GM18502 (cell line): ENCODE results near the gene SVIL.
"Not testable (repeated sequence)": the region's sequence is repeated elsewhere in the genome, so short reads cannot be mapped to it uniquely, and the experiment has no call there.

Experiments
- ATAC-seq: cut with Tn5 transposase; IDR thresholded peaks from one replicate; pipeline ENCODE4 v1.9.1; 2021; ENCODE audit warnings: mild to moderate bottlenecking; ENCODE audit not compliant: unreplicated experiment, poor library complexity

Gene SVIL

DNA sequence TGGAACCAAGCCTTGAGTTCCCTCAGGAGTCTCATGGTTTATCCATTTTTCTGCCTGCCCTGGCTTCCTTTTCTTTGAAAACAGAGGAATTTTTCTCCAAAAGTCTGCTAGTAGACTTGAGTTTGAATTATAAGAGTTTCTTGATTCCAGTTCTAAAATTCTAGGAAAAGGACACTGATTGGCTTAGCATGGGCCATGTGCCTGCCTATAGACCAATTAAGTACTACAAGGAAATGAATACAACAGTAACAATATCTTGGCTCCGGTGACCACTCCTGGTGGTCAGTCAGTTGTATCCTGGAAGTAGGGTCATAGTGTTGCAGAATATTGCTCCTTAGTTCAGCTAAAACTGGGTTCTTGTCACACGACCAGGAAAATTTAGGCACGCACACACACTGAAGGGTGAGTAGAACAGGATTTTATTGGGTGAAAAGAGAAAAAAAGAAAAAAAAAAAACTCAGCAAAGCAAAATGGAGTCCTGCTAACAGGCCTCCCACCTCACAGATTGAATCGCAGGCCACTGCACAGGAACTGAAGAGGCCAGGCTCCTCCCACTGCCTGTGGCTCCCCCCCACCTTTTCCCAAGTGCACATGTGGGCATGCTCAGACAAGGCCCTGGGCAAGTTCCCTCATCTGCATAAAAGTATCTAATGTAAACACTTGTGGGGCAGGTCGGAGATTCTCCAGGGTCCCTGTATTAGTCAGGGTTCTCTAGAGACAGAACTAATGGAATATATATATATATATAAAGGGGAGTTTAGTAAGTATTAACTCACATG lies 190.8 kb downstream of the SVIL start:
- no peak for ATAC-seq

DNA sequence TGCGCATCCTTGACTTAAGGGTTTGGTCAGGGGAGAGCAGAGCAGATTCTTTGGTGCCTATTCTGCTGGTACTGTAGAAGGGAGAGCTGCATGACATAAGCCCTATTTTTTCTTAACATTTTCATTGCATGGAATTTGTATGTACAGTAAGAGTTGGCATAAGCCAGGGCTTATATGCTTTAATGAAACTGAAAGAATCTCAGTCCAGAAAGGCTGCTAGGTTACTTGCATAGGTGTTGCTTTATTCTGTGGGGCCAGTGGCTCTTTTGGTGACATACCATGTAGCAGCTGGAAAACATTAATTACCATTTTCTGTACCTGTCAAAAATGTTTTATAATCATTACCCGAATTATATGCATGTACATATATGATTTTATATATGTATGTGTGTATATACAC lies 193.8 kb downstream of the SVIL start:
- no peak for ATAC-seq

- ATAC-seq = not testable (repeated sequence)
Observed at GRCh38 chr10:29439005-29439404, 195.8 kb downstream of the SVIL start.

DNA sequence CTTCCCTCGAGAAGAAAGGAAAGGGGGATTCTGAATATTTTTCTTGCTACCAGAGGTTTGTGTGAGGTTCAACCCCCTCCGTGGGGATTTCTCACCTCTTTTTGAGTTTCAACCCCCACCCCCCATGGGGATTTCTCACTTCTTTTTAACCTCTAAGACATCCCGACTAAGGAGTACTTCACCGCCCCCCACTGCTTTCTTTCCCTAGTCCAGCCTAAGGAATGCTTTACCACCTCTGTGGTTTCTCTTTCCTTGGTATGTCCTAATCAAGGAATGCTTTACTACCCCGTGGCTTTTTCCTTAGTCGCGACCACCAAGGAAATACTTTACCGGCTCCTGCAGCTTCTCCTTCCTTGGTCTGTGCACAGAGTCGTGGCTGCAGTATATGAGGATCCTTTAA lies 196.5 kb downstream of the SVIL start:
- ATAC-seq = no peak

DNA sequence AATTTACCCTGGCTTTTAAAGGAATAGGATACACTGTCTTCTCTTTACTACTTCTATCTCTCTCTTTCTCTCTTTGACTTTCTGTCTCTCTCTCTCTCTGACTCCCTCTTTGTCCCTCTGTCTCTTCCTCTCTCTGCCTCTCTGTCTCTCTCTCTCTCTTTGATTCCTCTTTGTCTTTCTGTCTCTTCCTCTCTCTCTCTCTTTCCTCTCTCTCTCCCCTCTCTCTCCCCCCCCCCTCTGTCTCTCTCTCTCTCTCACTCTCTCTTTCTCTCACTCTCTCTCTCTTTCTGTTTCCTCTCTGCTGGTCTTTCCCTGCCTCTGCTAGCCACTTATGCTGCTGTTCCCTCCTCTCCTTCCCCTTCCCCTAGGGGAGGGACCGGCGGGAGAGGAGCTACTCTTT lies 196.9 kb downstream of the SVIL start:
- ATAC-seq = no peak

GRCh38 chr10:29435809-29436501 lies 198.8 kb downstream of the SVIL start:
- ATAC-seq = no peak

DNA sequence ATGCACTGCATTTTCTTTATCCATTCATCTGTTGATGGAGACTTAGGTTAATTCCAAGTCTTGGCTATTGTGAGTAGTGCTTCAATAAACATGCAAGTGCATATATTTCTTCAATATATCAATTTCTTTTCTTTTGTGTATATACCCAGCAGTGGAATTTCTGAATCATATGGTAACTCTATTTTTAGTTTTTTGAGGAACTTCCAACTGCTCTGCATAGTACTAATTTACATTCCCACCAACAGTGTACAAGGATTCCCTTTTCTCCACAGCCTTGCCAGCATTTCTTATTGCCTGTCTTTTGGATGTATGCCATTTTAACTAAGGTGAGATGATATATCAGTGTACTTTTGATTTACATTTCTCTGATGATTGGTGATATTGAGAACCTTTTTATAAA lies 200.7 kb downstream of the SVIL start:
- ATAC-seq = no peak

DNA sequence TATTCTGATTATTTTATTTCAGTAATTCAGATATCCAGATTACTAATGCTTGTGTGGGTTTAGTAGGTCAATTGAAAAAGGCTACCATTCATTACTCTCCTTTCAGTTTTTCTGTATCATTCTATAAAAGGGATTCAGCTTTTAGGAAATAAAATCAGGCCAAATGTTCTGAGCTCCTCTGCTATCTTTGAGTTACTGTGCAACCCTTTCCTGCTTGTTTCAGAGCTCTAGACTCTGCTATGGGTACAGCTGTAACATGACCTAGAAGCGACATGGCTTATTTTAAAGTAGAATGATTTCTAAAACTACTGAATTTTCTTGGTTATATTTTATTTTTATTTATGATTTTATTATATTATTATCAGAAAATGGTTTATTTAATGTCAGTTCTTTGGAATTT lies 203.1 kb downstream of the SVIL start:
- ATAC-seq = no peak

DNA sequence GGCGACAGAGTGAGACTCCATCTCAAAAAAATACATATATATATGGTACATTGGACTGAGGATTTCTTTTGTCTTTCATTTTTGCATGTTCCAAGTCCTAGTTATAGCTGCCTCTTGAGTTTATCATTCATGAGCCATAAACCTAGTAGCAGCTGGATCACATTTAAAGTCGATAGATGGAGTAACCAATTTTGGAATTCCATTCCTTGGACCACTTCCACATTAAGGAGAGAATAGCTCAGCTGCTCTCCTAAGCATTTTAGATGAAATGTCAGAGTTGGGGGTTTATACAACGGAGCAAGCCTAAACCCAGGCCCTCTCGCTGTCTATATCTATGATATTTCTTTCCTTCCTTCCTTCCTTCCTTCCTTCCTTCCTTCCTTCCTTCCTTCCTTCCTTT lies 204.7 kb downstream of the SVIL start:
- ATAC-seq = no peak

- no peak for ATAC-seq
Observed at GRCh38 chr10:29428486-29428885, 206.3 kb downstream of the SVIL start.

DNA sequence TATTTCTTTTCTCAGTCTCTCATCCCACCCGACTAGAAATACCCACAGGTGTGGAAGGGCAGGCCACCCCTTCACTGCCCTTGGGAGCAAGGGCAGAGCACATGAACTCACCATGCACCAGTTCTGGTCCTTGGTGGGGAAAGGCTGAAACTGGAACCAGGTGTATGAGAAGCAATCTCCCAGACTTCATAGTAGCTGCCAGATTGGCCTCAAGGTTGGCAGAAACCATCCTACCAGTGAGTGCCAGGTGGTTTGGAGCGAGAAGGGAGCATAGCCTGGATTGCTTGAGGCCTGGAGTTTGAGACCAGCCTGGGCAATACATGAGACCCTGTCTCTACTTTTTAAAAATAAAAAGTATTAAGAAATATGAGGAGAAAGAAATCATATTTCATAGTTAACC lies 207.1 kb downstream of the SVIL start:
- no peak for ATAC-seq

DNA sequence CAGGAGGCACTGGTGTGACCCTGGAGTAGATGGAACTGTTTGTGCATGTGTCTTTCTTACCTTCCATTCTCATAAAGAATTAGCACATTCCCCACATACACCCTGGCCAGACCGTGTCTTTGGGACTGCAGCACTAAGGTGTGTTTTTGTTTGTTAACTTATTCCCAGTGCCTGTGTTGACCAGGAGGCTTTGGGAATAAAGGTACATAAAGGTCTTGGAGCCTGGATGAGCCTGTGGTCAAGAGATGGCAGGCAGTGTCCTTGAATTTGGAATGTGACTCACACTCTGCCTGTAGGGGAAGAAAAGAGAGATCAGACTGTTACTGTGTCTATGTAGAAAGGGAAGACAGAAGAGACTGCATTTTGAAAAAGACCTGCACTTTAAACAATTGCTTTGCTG lies 208.4 kb downstream of the SVIL start:
- no peak for ATAC-seq

DNA sequence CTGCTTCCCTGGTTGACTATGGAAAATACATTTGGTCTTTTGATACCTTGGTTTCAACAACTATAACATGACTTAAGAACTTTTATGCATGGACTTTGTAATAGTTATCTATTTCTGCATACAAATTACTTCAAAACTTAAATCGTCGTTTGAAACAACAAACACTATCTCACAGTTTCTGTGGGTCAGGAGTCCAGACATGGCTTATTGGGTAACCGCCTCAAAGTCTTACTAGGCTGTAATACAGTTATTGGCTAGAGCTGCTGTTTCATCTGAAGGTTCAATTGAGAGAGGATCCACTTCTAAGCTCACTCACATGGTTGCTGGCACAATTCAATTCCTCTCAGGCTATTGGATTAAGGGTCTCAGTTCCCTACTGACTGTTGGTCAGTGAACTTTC lies 210.8 kb downstream of the SVIL start:
- ATAC-seq = no peak

GRCh38 chr10:29420744-29421143 lies 214.0 kb downstream of the SVIL start:
- ATAC-seq = no peak

- no peak for ATAC-seq
Observed at GRCh38 chr10:29417324-29417723, 217.4 kb downstream of the SVIL start.

- ATAC-seq = no peak
Observed at GRCh38 chr10:29415876-29416275, 218.9 kb downstream of the SVIL start.

- no peak for ATAC-seq
Observed at GRCh38 chr10:29414501-29414900, 220.3 kb downstream of the SVIL start.

- ATAC-seq = no peak
Observed at GRCh38 chr10:29412485-29412884, 222.3 kb downstream of the SVIL start.

GRCh38 chr10:29411666-29412315 lies 223.0 kb downstream of the SVIL start:
- no peak for ATAC-seq

- peak; percentile 73 for ATAC-seq
Observed at GRCh38 chr10:29409241-29410054, 225.3 kb downstream of the SVIL start.

DNA sequence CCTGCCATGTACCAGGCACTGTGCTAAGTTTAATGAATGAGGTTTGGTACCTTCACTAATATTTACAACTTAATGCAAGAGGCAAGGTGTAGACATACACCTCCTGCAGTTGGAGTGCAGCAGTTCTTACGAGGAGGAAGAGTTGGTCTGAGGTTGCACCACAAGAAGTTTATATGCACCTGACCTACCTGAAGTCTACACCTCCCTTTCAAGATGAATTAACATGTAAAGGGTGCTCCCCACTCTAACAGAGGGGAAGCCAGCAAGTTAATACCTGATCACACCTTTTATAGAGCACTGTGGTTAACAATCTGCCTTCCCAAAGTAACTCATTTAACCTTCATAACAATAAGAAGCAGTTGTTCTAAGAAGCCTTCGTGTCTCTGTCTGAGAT lies 225.9 kb downstream of the SVIL start:
- peak; percentile 7 for ATAC-seq
